Activated CD8-positive, alpha-beta memory T cell treated with anti-CD3 and anti-CD28 coated beads for 1 hour (primary cell): ENCODE data around the gene IL2RA.
"Not testable (repeated sequence)": the region's sequence is repeated elsewhere in the genome, so short reads cannot be mapped to it uniquely, and the experiment has no call there.

ENCODE experiments used
- DNase-seq, 2 donors: peaks; one replicate each; pipeline ENCODE4 v3.0.0-alpha.2; 2020; ENCODE audit warnings: low read depth in 1 of 2; ENCODE audit errors: extremely low read depth in 1 of 2

Gene IL2RA

GRCh38 chr10:6044060-6044459, 18.1 kb downstream of the IL2RA start:
- DNase-seq: no peak

- DNase-seq: not testable (repeated sequence)
Measured at GRCh38 chr10:6043377-6043776, 18.8 kb downstream of the IL2RA start.

GRCh38 chr10:6040205-6040604, 22.0 kb downstream of the IL2RA start:
- DNase-seq: no peak

GRCh38 chr10:6039711-6040110, 22.5 kb downstream of the IL2RA start:
- DNase-seq: no peak

GRCh38 chr10:6038071-6038631, 24.0 kb downstream of the IL2RA start:
- DNase-seq: no peak

GRCh38 chr10:6037422-6037821, 24.7 kb downstream of the IL2RA start:
- no peak for DNase-seq

- no peak for DNase-seq
Measured at GRCh38 chr10:6036861-6037321, 25.3 kb downstream of the IL2RA start.

- no peak for DNase-seq
Measured at GRCh38 chr10:6035931-6036575, 26.1 kb downstream of the IL2RA start.

- DNase-seq: no peak
Measured at GRCh38 chr10:6035101-6035834, 26.9 kb downstream of the IL2RA start.

GRCh38 chr10:6034371-6034770, 27.8 kb downstream of the IL2RA start:
- no peak for DNase-seq

GRCh38 chr10:6033954-6034353, 28.2 kb downstream of the IL2RA start:
- DNase-seq: no peak

GRCh38 chr10:6030940-6031339, 31.2 kb downstream of the IL2RA start:
- no peak for DNase-seq

- DNase-seq: no peak
Measured at GRCh38 chr10:6030217-6030616, 31.9 kb downstream of the IL2RA start.

GRCh38 chr10:6027929-6028328, 34.2 kb downstream of the IL2RA start:
- no peak for DNase-seq

- DNase-seq: no peak
Measured at GRCh38 chr10:6025683-6026255, 36.4 kb downstream of the IL2RA start.

- no peak for DNase-seq
Measured at GRCh38 chr10:6024334-6024682, 37.9 kb downstream of the IL2RA start.

- DNase-seq: no peak
Measured at GRCh38 chr10:6023661-6024333, 38.4 kb downstream of the IL2RA start.

- no peak for DNase-seq
Measured at GRCh38 chr10:6022660-6023059, 39.5 kb downstream of the IL2RA start.

- no peak for DNase-seq
Measured at GRCh38 chr10:6020826-6021225, 41.3 kb downstream of the IL2RA start.

- DNase-seq: no peak
Measured at GRCh38 chr10:6019796-6020195, 42.4 kb downstream of the IL2RA start.

- no peak for DNase-seq
Measured at GRCh38 chr10:6019010-6019782, 43.0 kb downstream of the IL2RA start.
